SK-N-SH (cell line): ENCODE measurements around the gene PTGIR.

Experiments
- CTCF ChIP-seq: fragments of 200-600 bp; sonication (generic); IDR thresholded peaks from 2 replicates; pipeline ENCODE4 v1.6.1; 2017; ENCODE audit warnings: antibody characterized with exemption, mild to moderate bottlenecking, moderate library complexity
- EP300 ChIP-seq, 2 experiments: IDR thresholded peaks; 2 replicates each; pipeline versions ENCODE4 v1.4.0 to v1.6.1; 2012; ENCODE audit warnings: borderline replicate concordance in 1 of 2, low read depth in 1 of 2, low read length in 1 of 2
- NRF1 ChIP-seq: IDR thresholded peaks from 2 replicates; pipeline ENCODE4 v1.6.1; 2012; ENCODE audit warnings: low read depth, mild to moderate bottlenecking, low read length
- POLR2AphosphoS5 ChIP-seq: IDR thresholded peaks from 2 replicates; pipeline ENCODE4 v1.6.1; 2012; ENCODE audit warnings: low read depth, low read length
- RCOR1 ChIP-seq: fragments of 150-350 bp; IDR thresholded peaks from 2 replicates; pipeline ENCODE4 v1.6.1; 2017; ENCODE audit warnings: antibody characterized with exemption, low read length
- TCF12 ChIP-seq: IDR thresholded peaks from 2 replicates; pipeline ENCODE4 v1.4.0; 2012

GRCh38 chr19:46605356-46605821, 19.5 kb downstream of the PTGIR start:
- TF ChIP-seq CTCF (no peak), POLR2AphosphoS5 (no peak), EP300 (IDR thresholded peaks at IDR 0.05; ENCODE audit: borderline replicate concordance in 1 of 2, low read depth in 1 of 2, low read length in 1 of 2) (no peak), TCF12 (no peak), NRF1 (no peak), RCOR1 (no peak)
